HEK293 (cell line): ENCODE results near the gene KLHDC9.

ENCODE experiments used
- CTCF ChIA-PET: fragments of 350-600 bp; formaldehyde crosslinking; extraction: SDS; loops from one replicate; lab custom pipeline; 2021; ENCODE audit warnings: antibody characterized with exemption; lab: Yijun Ruan, JAX
- POLR2A ChIA-PET: fragments of 300-600 bp; formaldehyde crosslinking; extraction: SDS; loops from one replicate; lab custom pipeline; 2020; ENCODE audit warnings: antibody characterized with exemption, inconsistent platforms; lab: Yijun Ruan, JAX
- H3K27ac ChIP-seq: fragments of 200-500 bp; sonication (Bioruptor generic); 2 replicates; pipeline ENCODE4 v1.5.1; 2014; ENCODE audit warnings: low read depth, low read length, control low read depth, inconsistent platforms; ENCODE audit errors: extremely low read depth
- H3K36me3 ChIP-seq, 2 experiments: fragments of 200-500 bp in 1 of 2; sonication (Bioruptor generic) in 1 of 2; 1 replicate in 1 of 2; 2 replicates in 1 of 2; pipeline ENCODE4 v1.5.1; 2014 to 2017; ENCODE audit warnings: inconsistent platforms in 2 of 2, low read length in 2 of 2; ENCODE audit not compliant: control insufficient read depth in 2 of 2, insufficient read depth in 1 of 2
- H3K4me1 ChIP-seq: fragments of 200-500 bp; sonication (Bioruptor generic); 2 replicates; pipeline ENCODE4 v1.5.1; 2014; ENCODE audit warnings: mild to moderate bottlenecking, low read length, inconsistent platforms; ENCODE audit not compliant: control insufficient read depth, insufficient read depth
- H3K4me3 ChIP-seq: 2 replicates; pipeline ENCODE4 v1.5.1; 2011; ENCODE audit warnings: low read depth, mild to moderate bottlenecking, control low read depth, low read length, moderate library complexity
- H3K9me3 ChIP-seq: fragments of 200-500 bp; sonication (Bioruptor generic); 2 replicates; pipeline ENCODE4 v1.5.1; 2014; ENCODE audit warnings: low read depth, low read length, inconsistent platforms; ENCODE audit not compliant: control insufficient read depth, insufficient read depth
- GFI1B ChIP-seq: fragments of 450-650 bp; formaldehyde crosslinking; IDR thresholded peaks from 2 replicates; pipeline ENCODE4 v1.5.1; 2016; ENCODE audit warnings: missing biosample characterization, missing genetic modification characterization
- GLIS2 ChIP-seq: fragments of 450-650 bp; formaldehyde crosslinking; IDR thresholded peaks from 2 replicates; pipeline ENCODE4 v1.5.1; 2016; ENCODE audit warnings: missing biosample characterization, missing genetic modification characterization
- OVOL3 ChIP-seq: fragments of 450-650 bp; formaldehyde crosslinking; IDR thresholded peaks from 2 replicates; pipeline ENCODE4 v1.5.1; 2016; ENCODE audit warnings: missing biosample characterization, missing genetic modification characterization
- RBAK ChIP-seq: fragments of 450-650 bp; formaldehyde crosslinking; IDR thresholded peaks from 2 replicates; pipeline ENCODE4 v1.5.1; 2016; ENCODE audit warnings: missing biosample characterization, missing genetic modification characterization
- SP2 ChIP-seq: fragments of 450-650 bp; formaldehyde crosslinking; IDR thresholded peaks from 2 replicates; pipeline ENCODE4 v1.5.1; 2016; ENCODE audit warnings: missing biosample characterization, missing genetic modification characterization
- SP3 ChIP-seq: fragments of 450-650 bp; formaldehyde crosslinking; IDR thresholded peaks from 2 replicates; pipeline ENCODE4 v1.5.1; 2016; ENCODE audit warnings: missing biosample characterization, missing genetic modification characterization
- ZFP41 ChIP-seq: fragments of 450-650 bp; formaldehyde crosslinking; IDR thresholded peaks from 2 replicates; pipeline ENCODE4 v1.5.1; 2016; ENCODE audit warnings: missing biosample characterization, missing genetic modification characterization, borderline replicate concordance
- ZNF23 ChIP-seq: fragments of 450-650 bp; formaldehyde crosslinking; IDR thresholded peaks from 2 replicates; pipeline ENCODE4 v1.5.1; 2016; ENCODE audit warnings: missing biosample characterization, missing genetic modification characterization, borderline replicate concordance
- ZNF366 ChIP-seq: fragments of 450-650 bp; formaldehyde crosslinking; conservative IDR thresholded peaks from 2 replicates; pipeline ENCODE4 v1.5.1; 2016; ENCODE audit warnings: missing biosample characterization, missing genetic modification characterization
- ZNF404 ChIP-seq: fragments of 450-650 bp; formaldehyde crosslinking; IDR thresholded peaks from 2 replicates; pipeline ENCODE4 v1.5.1; 2017; ENCODE audit warnings: missing biosample characterization, missing genetic modification characterization
- ZNF433 ChIP-seq: fragments of 450-650 bp; formaldehyde crosslinking; IDR thresholded peaks from 2 replicates; pipeline ENCODE4 v1.5.1; 2016; ENCODE audit warnings: missing biosample characterization, missing genetic modification characterization, low read depth
- ZNF585B ChIP-seq: fragments of 450-650 bp; formaldehyde crosslinking; IDR thresholded peaks from 2 replicates; pipeline ENCODE4 v1.5.1; 2016; ENCODE audit warnings: missing biosample characterization, missing genetic modification characterization
- ZNF623 ChIP-seq: fragments of 450-650 bp; formaldehyde crosslinking; IDR thresholded peaks from 2 replicates; pipeline ENCODE4 v1.5.1; 2016; ENCODE audit warnings: missing biosample characterization, missing genetic modification characterization
- ZNF654 ChIP-seq: fragments of 450-650 bp; formaldehyde crosslinking; IDR thresholded peaks from 2 replicates; pipeline ENCODE4 v1.5.1; 2016; ENCODE audit warnings: low read depth, missing biosample characterization, missing genetic modification characterization
- TF ChIP-seq, protein P1 (sequence below): fragments of 450-650 bp; IDR thresholded peaks from 2 replicates; pipeline ENCODE4 v1.5.1; 2018; ENCODE audit warnings: missing biosample characterization, mild to moderate bottlenecking, missing genetic modification characterization
- TF ChIP-seq, protein P2 (sequence below): fragments of 450-650 bp; formaldehyde crosslinking; IDR thresholded peaks from 2 replicates; pipeline ENCODE4 v1.5.1; 2016; ENCODE audit warnings: missing biosample characterization, missing genetic modification characterization
- TF ChIP-seq, protein P3 (sequence below): fragments of 450-650 bp; formaldehyde crosslinking; IDR thresholded peaks from 2 replicates; pipeline ENCODE4 v1.5.1; 2016; ENCODE audit warnings: missing biosample characterization, missing genetic modification characterization
- TF ChIP-seq, protein P4 (sequence below): fragments of 450-650 bp; formaldehyde crosslinking; IDR thresholded peaks from 2 replicates; pipeline ENCODE4 v1.5.1; 2016; ENCODE audit warnings: missing biosample characterization, missing genetic modification characterization
- TF ChIP-seq, protein P5 (sequence below): fragments of 450-650 bp; formaldehyde crosslinking; IDR thresholded peaks from 2 replicates; pipeline ENCODE4 v1.5.1; 2016; ENCODE audit warnings: missing biosample characterization, missing genetic modification characterization
- TF ChIP-seq, protein P6 (sequence below): fragments of 450-650 bp; formaldehyde crosslinking; IDR thresholded peaks from 2 replicates; pipeline ENCODE4 v1.5.1; 2017; ENCODE audit warnings: missing biosample characterization, missing genetic modification characterization
- TF ChIP-seq, protein P7 (sequence below): fragments of 450-650 bp; formaldehyde crosslinking; IDR thresholded peaks from 2 replicates; pipeline ENCODE4 v1.5.1; 2016; ENCODE audit warnings: missing biosample characterization, missing genetic modification characterization

The KLHDC9 gene

DNA sequence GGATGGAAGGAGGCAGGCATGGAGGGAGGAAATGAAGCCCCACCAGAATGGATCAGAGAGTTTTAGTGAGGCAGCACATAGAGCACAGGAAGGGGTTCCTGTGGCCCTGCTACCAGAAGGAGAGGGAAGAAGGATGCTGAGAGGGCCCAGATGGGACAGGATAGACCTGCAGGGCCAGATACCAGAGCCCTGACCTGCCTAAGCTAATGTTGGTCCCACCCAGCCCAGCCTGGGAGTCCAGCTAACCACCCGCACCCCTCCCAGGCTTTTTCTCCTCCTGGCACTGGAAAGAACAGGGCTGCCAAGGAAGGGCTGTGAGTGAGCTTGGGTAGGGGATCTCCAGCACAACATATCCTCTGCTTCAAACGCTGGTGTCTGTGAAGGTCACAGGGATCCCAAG, 15.7 kb upstream of the KLHDC9 start:
- Histone ChIP-seq H3K27ac (no peak overlapping the region; the same call in 1 of the 2 replicates), H3K4me1 (no peaks in the 10 kb centered on the region; the same call in 1 of the 2 replicates), H3K4me3 (no peak overlapping the region), H3K9me3 (no peaks in the 10 kb centered on the region), H3K36me3 (no peaks in the 10 kb centered on the region)
- CTCF ChIA-PET: interaction anchor here (0.8 to 2.0 kb wide), 3 partner anchors 10 to 17 kb away, joined by 3 to 7 read pairs (median 6); no protein-coding TSS in a partner anchor
- TF ChIP-seq, protein P1, sequence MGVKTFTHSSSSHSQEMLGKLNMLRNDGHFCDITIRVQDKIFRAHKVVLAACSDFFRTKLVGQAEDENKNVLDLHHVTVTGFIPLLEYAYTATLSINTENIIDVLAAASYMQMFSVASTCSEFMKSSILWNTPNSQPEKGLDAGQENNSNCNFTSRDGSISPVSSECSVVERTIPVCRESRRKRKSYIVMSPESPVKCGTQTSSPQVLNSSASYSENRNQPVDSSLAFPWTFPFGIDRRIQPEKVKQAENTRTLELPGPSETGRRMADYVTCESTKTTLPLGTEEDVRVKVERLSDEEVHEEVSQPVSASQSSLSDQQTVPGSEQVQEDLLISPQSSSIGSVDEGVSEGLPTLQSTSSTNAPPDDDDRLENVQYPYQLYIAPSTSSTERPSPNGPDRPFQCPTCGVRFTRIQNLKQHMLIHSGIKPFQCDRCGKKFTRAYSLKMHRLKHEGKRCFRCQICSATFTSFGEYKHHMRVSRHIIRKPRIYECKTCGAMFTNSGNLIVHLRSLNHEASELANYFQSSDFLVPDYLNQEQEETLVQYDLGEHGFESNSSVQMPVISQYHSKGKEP (tag by site-specific recombination): no peak
- POLR2A ChIA-PET: interaction anchor here (0.6 to 1.0 kb wide), 3 partner anchors 15 to 44 kb away, joined by 3 to 8 read pairs (median 3); no protein-coding TSS in a partner anchor

DNA sequence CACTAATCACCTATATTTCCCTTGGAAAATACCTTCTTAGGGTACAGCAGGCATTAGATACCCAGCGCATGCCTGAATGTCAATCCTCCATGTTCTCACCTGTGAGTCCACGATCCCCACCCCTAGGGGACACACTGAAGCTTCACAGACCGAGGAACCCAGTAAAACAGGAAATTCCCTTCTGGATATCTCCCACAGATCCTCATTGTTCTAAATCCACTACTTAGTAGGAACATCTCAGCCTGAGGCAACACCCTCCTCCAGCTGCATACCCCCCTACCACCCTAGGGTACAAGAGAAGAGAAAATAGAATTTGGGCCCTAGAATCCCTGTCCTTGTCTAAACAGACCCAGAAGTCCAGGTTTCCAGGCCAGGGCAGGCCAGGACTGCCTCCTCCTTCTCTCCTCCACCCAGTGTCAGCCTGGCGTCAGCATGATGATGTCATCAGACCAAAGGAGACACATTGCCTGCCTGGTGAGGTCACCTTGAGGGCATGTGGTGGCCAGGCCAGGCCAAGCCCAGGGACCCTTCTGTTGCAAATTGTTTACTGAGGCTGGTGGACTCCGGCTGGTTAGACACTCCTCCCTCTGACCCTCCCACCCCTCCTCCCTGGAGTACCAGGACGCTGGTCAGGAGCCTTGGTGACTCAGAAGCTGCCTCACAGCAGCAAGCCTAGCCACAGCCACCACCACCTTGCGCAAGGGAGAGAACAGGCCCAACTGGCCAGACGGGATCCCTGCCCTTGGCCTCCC, 15.0 kb upstream of the KLHDC9 start:
- Histone ChIP-seq H3K27ac (peak overlapping the region; percentile 18; the same call in 1 of the 2 replicates), H3K4me1 (no peaks in the 10 kb centered on the region; the same call in 1 of the 2 replicates), H3K4me3 (no peak overlapping the region), H3K9me3 (no peaks in the 10 kb centered on the region), H3K36me3 (no peaks in the 10 kb centered on the region)
- POLR2A ChIA-PET: interaction anchor here (0.6 to 1.0 kb wide), 3 partner anchors 14 to 62 kb away, joined by 3 to 8 read pairs (median 3); partner anchors contain the start of gene F11R
- CTCF ChIA-PET: interaction anchor here (0.8 to 2.0 kb wide), 3 partner anchors 14 to 131 kb away, joined by 4 to 7 read pairs (median 6); no protein-coding TSS in a partner anchor
- TF ChIP-seq SP3 (tag by site-specific recombination) (peak; percentile 55), ZFP41 (no peak), ZNF366 (tag by site-specific recombination) (peak; percentile 79), SP2 (tag by site-specific recombination) (no peak), OVOL3 (no peak), ZNF623 (tag by site-specific recombination) (0 out of 2 replicates have a peak, but pooled peaks have one; percentile 1), RBAK (no peak), ZNF585B (tag by site-specific recombination) (no peak), ZNF23 (no peak), ZNF433 (tag by site-specific recombination) (no peak), ZNF654 (tag by site-specific recombination) (no peak), GFI1B (tag by site-specific recombination) (no peak), GLIS2 (tag by site-specific recombination) (peak; percentile 57), ZNF404 (no peak)
- TF ChIP-seq, protein P2, sequence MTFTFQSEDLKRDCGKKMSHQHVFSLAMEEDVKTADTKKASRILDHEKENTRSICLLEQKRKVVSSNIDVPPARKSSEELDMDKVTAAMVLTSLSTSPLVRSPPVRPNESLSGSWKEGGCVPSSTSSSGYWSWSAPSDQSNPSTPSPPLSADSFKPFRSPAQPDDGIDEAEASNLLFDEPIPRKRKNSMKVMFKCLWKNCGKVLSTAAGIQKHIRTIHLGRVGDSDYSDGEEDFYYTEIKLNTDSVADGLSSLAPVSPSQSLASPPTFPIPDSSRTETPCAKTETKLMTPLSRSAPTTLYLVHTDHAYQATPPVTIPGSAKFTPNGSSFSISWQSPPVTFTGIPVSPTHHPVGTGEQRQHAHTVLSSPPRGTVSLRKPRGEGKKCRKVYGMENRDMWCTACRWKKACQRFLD: no peak
- TF ChIP-seq, protein P3, sequence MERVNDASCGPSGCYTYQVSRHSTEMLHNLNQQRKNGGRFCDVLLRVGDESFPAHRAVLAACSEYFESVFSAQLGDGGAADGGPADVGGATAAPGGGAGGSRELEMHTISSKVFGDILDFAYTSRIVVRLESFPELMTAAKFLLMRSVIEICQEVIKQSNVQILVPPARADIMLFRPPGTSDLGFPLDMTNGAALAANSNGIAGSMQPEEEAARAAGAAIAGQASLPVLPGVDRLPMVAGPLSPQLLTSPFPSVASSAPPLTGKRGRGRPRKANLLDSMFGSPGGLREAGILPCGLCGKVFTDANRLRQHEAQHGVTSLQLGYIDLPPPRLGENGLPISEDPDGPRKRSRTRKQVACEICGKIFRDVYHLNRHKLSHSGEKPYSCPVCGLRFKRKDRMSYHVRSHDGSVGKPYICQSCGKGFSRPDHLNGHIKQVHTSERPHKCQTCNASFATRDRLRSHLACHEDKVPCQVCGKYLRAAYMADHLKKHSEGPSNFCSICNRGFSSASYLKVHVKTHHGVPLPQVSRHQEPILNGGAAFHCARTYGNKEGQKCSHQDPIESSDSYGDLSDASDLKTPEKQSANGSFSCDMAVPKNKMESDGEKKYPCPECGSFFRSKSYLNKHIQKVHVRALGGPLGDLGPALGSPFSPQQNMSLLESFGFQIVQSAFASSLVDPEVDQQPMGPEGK (tag by site-specific recombination): peak; percentile 44
- TF ChIP-seq, protein P4, sequence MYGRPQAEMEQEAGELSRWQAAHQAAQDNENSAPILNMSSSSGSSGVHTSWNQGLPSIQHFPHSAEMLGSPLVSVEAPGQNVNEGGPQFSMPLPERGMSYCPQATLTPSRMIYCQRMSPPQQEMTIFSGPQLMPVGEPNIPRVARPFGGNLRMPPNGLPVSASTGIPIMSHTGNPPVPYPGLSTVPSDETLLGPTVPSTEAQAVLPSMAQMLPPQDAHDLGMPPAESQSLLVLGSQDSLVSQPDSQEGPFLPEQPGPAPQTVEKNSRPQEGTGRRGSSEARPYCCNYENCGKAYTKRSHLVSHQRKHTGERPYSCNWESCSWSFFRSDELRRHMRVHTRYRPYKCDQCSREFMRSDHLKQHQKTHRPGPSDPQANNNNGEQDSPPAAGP (tag by site-specific recombination): peak; percentile 94
- TF ChIP-seq, protein P5, sequence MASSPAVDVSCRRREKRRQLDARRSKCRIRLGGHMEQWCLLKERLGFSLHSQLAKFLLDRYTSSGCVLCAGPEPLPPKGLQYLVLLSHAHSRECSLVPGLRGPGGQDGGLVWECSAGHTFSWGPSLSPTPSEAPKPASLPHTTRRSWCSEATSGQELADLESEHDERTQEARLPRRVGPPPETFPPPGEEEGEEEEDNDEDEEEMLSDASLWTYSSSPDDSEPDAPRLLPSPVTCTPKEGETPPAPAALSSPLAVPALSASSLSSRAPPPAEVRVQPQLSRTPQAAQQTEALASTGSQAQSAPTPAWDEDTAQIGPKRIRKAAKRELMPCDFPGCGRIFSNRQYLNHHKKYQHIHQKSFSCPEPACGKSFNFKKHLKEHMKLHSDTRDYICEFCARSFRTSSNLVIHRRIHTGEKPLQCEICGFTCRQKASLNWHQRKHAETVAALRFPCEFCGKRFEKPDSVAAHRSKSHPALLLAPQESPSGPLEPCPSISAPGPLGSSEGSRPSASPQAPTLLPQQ (tag by site-specific recombination): 0 out of 2 replicates have a peak, but pooled peaks have one; percentile 36
- TF ChIP-seq, protein P6, sequence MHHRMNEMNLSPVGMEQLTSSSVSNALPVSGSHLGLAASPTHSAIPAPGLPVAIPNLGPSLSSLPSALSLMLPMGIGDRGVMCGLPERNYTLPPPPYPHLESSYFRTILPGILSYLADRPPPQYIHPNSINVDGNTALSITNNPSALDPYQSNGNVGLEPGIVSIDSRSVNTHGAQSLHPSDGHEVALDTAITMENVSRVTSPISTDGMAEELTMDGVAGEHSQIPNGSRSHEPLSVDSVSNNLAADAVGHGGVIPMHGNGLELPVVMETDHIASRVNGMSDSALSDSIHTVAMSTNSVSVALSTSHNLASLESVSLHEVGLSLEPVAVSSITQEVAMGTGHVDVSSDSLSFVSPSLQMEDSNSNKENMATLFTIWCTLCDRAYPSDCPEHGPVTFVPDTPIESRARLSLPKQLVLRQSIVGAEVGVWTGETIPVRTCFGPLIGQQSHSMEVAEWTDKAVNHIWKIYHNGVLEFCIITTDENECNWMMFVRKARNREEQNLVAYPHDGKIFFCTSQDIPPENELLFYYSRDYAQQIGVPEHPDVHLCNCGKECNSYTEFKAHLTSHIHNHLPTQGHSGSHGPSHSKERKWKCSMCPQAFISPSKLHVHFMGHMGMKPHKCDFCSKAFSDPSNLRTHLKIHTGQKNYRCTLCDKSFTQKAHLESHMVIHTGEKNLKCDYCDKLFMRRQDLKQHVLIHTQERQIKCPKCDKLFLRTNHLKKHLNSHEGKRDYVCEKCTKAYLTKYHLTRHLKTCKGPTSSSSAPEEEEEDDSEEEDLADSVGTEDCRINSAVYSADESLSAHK: no peak
- TF ChIP-seq, protein P7, sequence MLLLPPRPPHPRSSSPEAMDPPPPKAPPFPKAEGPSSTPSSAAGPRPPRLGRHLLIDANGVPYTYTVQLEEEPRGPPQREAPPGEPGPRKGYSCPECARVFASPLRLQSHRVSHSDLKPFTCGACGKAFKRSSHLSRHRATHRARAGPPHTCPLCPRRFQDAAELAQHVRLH (tag by site-specific recombination): no peak
